Omental fat pad (tissue), 4 donors: ENCODE data around the gene CKAP2L. TPM values are rescaled to one million over a fixed set of nuclear protein-coding genes. Genes with fewer than 3 reads are reported as not detected.

Experiments
- ATAC-seq: fragments of 150-250 bp; one replicate; pipeline ENCODE4 v1.9.1; 2016; ENCODE audit warnings: mild to moderate bottlenecking, moderate library complexity; ENCODE audit not compliant: low FRiP score
- DNase-seq: peaks from one replicate; pipeline ENCODE4 v3.0.0-alpha.2; 2019; ENCODE audit warnings: low spot score
- total RNA-seq, 4 donors: library from RNA; depleted of rRNA; stranded (reverse); fragments of >200 nt; gene quantifications; one replicate each; pipeline ENCODE4 v1.1.0, GENCODE V29; 2016
- TF ChIP-seq, protein P1 (sequence below), 3 donors: fragments of 450-650 bp; IDR thresholded peaks; one replicate each; pipeline ENCODE4 v1.5.1; 2016 to 2017; ENCODE audit warnings: antibody characterized with exemption in 3 of 3, mild to moderate bottlenecking in 3 of 3, moderate library complexity in 2 of 3

The CKAP2L gene
- total RNA-seq, 4 donors from 2014 or later: 0.13 to 3.8 (median 0.16) TPM; not detected in 1

DNA sequence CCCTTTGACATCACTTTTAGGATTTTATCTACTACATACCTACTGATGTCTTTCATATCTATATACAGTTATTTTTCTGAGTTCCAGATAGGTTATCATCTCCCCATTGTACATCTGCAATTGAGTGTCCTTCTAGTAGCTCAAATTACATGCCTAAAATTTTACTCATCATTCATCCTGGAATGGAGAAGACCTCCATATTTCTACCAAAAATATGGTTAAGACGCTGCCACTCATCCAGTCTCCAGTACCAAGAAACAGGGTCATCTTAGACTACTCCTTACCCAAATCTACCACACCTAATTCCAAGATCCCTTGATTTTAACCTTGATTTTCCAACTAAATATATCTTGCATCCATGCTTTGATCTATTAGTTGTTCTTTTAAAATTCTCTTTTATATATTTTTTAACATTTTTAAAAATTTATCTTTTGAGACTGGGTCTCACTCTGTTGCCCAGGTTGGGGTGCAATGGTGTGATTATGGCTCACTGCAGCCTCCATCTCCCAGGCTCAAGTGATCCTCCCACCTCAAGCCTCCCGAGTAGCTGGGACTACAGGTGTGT is 8.6 kb upstream of the CKAP2L start:
- TF ChIP-seq, protein P1, sequence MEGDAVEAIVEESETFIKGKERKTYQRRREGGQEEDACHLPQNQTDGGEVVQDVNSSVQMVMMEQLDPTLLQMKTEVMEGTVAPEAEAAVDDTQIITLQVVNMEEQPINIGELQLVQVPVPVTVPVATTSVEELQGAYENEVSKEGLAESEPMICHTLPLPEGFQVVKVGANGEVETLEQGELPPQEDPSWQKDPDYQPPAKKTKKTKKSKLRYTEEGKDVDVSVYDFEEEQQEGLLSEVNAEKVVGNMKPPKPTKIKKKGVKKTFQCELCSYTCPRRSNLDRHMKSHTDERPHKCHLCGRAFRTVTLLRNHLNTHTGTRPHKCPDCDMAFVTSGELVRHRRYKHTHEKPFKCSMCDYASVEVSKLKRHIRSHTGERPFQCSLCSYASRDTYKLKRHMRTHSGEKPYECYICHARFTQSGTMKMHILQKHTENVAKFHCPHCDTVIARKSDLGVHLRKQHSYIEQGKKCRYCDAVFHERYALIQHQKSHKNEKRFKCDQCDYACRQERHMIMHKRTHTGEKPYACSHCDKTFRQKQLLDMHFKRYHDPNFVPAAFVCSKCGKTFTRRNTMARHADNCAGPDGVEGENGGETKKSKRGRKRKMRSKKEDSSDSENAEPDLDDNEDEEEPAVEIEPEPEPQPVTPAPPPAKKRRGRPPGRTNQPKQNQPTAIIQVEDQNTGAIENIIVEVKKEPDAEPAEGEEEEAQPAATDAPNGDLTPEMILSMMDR (IDR thresholded peaks at IDR 0.05): no peak
- DNase-seq (no peak), ATAC-seq (no peak)

DNA sequence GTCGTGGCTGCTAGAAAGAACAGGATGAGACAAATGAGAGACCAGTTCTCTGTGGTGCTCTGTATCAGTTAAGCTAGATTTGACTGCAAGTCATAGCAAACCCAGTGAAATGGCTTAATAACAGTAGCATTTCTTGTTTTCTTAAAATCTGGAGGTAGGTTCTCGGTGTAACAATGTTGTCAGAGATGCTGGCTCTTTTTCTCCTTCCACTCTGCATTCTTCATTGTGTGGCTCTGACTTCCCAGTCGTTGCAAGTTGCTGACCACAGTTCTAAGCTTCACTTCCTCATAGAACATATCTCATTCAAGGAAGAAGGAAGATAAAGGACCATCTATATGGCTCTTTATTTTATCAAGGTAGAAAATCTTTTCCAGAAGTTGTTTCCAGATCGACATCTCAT is 7.9 kb upstream of the CKAP2L start:
- ATAC-seq (no peak), DNase-seq (no peak)
- TF ChIP-seq, protein P1 (IDR thresholded peaks at IDR 0.05): no peak

DNA sequence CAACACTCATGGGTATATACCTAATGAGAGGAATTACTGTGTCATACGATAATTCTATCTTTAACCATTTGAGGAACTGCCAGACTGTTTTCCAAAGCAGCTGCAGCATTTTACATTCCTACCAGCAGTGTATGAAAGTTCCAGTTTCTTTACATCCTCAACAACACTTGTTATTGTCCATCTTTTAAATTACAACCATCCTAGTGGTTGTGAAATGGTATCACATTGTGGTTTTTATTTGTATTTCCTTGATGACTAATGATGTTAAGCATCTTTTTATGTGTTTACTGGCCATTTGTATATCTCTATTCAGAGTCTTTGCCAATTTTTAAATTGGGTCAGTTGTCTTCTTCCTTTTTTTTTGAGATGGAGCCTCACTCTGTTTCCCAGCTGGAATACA is 4.0 kb upstream of the CKAP2L start:
- no peak for ATAC-seq
- no peak for DNase-seq
- TF ChIP-seq, protein P1 (IDR thresholded peaks at IDR 0.05): no peak

DNA sequence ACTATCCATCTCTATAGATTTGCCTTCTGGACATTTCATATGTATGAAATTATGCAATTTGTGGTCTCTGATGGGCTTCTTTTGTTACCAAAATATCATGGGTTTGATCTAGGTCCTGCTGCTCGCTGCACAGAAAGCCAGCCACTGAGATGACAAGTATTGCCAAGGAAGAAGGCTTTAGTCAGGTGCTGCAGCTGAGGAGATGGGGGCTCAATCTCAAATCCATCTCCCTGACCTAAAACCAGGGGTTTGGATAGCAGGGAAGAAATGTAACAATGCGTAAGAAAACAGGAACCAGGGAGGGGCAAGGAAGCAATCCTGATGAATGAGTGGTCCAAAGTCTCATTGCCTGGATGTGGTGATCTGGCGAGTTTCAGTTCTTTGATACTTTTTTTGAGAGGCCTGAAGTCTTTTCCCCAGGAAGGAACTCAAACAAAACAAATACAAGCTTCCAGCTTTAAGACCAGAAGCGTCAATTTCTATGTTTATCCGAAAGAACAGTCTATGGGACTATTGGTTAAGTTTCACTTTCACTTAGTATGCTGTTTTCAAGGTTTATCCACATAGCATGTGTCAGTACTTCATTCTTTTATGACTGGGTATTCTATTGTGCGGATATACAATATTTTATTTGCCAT is 3.4 kb upstream of the CKAP2L start:
- ATAC-seq (no peak), DNase-seq (no peak)
- TF ChIP-seq, protein P1 (IDR thresholded peaks at IDR 0.05): no peak

DNA sequence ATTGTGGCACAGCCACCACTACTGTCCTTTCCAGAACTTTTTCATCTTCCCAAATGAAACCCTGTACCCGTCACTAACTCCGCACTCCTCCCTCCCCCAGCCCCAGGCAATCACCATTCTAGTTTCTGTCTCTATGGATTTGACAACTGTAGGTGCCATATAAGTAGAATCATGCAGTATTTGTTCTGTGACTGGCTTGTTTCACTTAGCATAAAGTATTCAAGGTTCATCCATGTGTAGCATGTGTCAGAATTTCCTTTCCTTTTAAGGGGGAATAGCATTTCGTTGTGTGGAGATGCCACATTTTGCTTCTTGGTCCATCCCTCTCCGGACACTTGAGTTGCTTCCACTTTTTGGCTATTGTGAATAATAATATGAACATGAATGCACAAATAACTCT is 842 bp upstream of the CKAP2L start:
- no peak for ATAC-seq

DNA sequence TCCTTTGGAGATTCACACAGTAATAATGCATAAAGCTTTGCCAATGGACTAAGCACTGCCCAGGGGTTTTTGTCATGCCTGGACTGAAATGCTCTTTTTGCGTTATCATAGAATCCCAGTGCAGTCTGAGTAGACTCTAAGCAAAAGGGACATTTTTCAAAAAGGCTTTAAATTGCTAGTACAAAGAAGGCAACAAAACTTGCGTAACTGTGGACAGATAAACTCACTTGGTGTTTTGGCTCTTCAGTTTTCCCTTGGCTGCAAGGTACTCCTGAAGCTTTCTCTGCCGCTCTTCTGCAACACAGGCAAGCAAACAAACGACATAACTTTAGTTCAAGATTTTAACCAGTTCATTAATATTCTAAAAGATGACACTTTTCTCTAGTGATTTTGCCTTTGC is 2.1 kb downstream of the CKAP2L start:
- ATAC-seq (no peak), DNase-seq (no peak)
- TF ChIP-seq, protein P1 (IDR thresholded peaks at IDR 0.05): no peak

More for the DNA sequence above, 842 bp upstream of the CKAP2L start:
- TF ChIP-seq, protein P1 (IDR thresholded peaks at IDR 0.05): no peak
- DNase-seq: no peak

DNA sequence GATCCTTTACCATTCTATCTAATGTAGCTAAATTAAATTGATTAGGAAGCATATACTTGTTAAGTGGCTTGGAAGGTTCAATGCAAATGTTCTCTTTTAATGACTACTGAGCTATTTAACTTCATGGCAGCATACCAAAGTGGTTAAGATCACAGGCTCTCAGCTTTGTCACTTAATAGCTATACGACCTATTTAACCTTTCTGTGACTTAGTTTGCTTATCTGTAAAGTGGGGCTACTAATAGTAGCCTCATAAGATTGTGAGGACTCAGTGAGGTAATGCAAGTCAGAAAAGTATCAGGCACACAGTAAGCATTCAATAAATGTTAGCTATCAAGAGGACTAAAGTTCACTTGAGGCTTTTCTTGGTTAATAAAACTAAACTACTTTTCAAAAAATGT is 4.3 kb downstream of the CKAP2L start:
- ATAC-seq: no peak
- DNase-seq: no peak
- TF ChIP-seq, protein P1 (IDR thresholded peaks at IDR 0.05): no peak
